ENCODE results near the gene AGBL4. TPM values are rescaled to one million over a fixed set of nuclear protein-coding genes. Genes with fewer than 3 reads are reported as not detected.

The AGBL4 gene
- polyA plus RNA-seq, 4 donors = 0.10 to 0.16 TPM; not detected in 2

- DNase-seq = no peak
- H3K4me3 ChIP-seq (ENCODE audit: low read depth in 1 of 3, low read length in 3 of 3) = no peak overlapping the region
- H3K9me3 ChIP-seq (ENCODE audit: control insufficient read depth in 2 of 2, insufficient read depth in 1 of 2, low read depth in 1 of 2, low read length in 1 of 2) = no peaks in the 10 kb centered on the region
- H3K36me3 ChIP-seq (ENCODE audit: control insufficient read depth in 3 of 3, insufficient read depth in 2 of 3, low read depth in 1 of 3, low read length in 3 of 3) = no peaks in the 10 kb centered on the region
- H3K27ac ChIP-seq (ENCODE audit: low read depth in 1 of 3, low read length in 2 of 3) = no peak overlapping the region
- no peak for FAIRE-seq
- peaks cover 0 to 14% (median 0%) of the 10 kb centered on the region in 3 donors for H3K27me3 ChIP-seq (ENCODE audit: control insufficient read depth in 3 of 3, insufficient read depth in 3 of 3, low read length in 3 of 3)
- H3K4me1 ChIP-seq (ENCODE audit: control insufficient read depth in 3 of 3, insufficient read depth in 2 of 3, low read depth in 1 of 3, low read length in 2 of 3) = peaks cover 0 to 5% (median 0%) of the 10 kb centered on the region in 3 donors
Observed at GRCh38 chr1:48829446-48829845, 1194.3 kb downstream of the AGBL4 start.

GRCh38 chr1:48823168-48823567 is 1200.6 kb downstream of the AGBL4 start:
- H3K27ac ChIP-seq (ENCODE audit: low read depth in 1 of 3, low read length in 2 of 3) = peak overlapping the region in 1 of 3 donors; percentile 0
- peaks cover 0 to 11% (median 0%) of the 10 kb centered on the region in 3 donors for H3K27me3 ChIP-seq (ENCODE audit: control insufficient read depth in 3 of 3, insufficient read depth in 3 of 3, low read length in 3 of 3)
- H3K36me3 ChIP-seq (ENCODE audit: control insufficient read depth in 3 of 3, insufficient read depth in 2 of 3, low read depth in 1 of 3, low read length in 3 of 3) = no peaks in the 10 kb centered on the region
- FAIRE-seq (no peak), DNase-seq (peak; percentile 83 to 92)
- no peak overlapping the region for H3K4me3 ChIP-seq (ENCODE audit: low read depth in 1 of 3, low read length in 3 of 3)
- peaks cover 2 to 11% (median 2%) of the 10 kb centered on the region in 3 donors for H3K4me1 ChIP-seq (ENCODE audit: control insufficient read depth in 3 of 3, insufficient read depth in 2 of 3, low read depth in 1 of 3, low read length in 2 of 3)
- no peaks in the 10 kb centered on the region for H3K9me3 ChIP-seq (ENCODE audit: control insufficient read depth in 2 of 2, insufficient read depth in 1 of 2, low read depth in 1 of 2, low read length in 1 of 2)

GRCh38 chr1:48820491-48820890 is 1203.3 kb downstream of the AGBL4 start:
- H3K27me3 ChIP-seq (ENCODE audit: control insufficient read depth in 3 of 3, insufficient read depth in 3 of 3, low read length in 3 of 3) = no peaks in the 10 kb centered on the region
- no peaks in the 10 kb centered on the region for H3K9me3 ChIP-seq (ENCODE audit: control insufficient read depth in 2 of 2, insufficient read depth in 1 of 2, low read depth in 1 of 2, low read length in 1 of 2)
- FAIRE-seq (no peak), DNase-seq (peak; percentile 46 to 78)
- H3K27ac ChIP-seq (ENCODE audit: low read depth in 1 of 3, low read length in 2 of 3) = no peak overlapping the region
- 28 to 70% (median 48%) methylated on average over 3 of the region's 3 CpGs for WGBS, 3 donors
- no peaks in the 10 kb centered on the region for H3K36me3 ChIP-seq (ENCODE audit: control insufficient read depth in 3 of 3, insufficient read depth in 2 of 3, low read depth in 1 of 3, low read length in 3 of 3)
- no peak overlapping the region for H3K4me3 ChIP-seq (ENCODE audit: low read depth in 1 of 3, low read length in 3 of 3)
- peaks cover 2 to 6% (median 2%) of the 10 kb centered on the region in 3 donors for H3K4me1 ChIP-seq (ENCODE audit: control insufficient read depth in 3 of 3, insufficient read depth in 2 of 3, low read depth in 1 of 3, low read length in 2 of 3)

GRCh38 chr1:48817505-48818114 is 1206.1 kb downstream of the AGBL4 start:
- peak; percentile 68 to 70 for DNase-seq
- FAIRE-seq = no peak
- H3K9me3 ChIP-seq (ENCODE audit: control insufficient read depth in 2 of 2, insufficient read depth in 1 of 2, low read depth in 1 of 2, low read length in 1 of 2) = no peaks in the 10 kb centered on the region
- no peaks in the 10 kb centered on the region for H3K36me3 ChIP-seq (ENCODE audit: control insufficient read depth in 3 of 3, insufficient read depth in 2 of 3, low read depth in 1 of 3, low read length in 3 of 3)
- H3K4me3 ChIP-seq (ENCODE audit: low read depth in 1 of 3, low read length in 3 of 3) = no peak overlapping the region
- H3K27me3 ChIP-seq (ENCODE audit: control insufficient read depth in 3 of 3, insufficient read depth in 3 of 3, low read length in 3 of 3) = no peaks in the 10 kb centered on the region
- 64 to 71% (median 65%) methylated on average over 4 of the region's 4 CpGs for WGBS, 3 donors
- H3K4me1 ChIP-seq (ENCODE audit: control insufficient read depth in 3 of 3, insufficient read depth in 2 of 3, low read depth in 1 of 3, low read length in 2 of 3) = peaks cover 1 to 2% (median 2%) of the 10 kb centered on the region in 3 donors
- no peak overlapping the region for H3K27ac ChIP-seq (ENCODE audit: low read depth in 1 of 3, low read length in 2 of 3)

GRCh38 chr1:48810740-48811139 is 1213.0 kb downstream of the AGBL4 start:
- Histone ChIP-seq H3K4me3 (ENCODE audit: low read depth in 1 of 3, low read length in 3 of 3) (no peak overlapping the region), H3K4me1 (ENCODE audit: control insufficient read depth in 3 of 3, insufficient read depth in 2 of 3, low read depth in 1 of 3, low read length in 2 of 3) (no peaks in the 10 kb centered on the region), H3K36me3 (ENCODE audit: control insufficient read depth in 3 of 3, insufficient read depth in 2 of 3, low read depth in 1 of 3, low read length in 3 of 3) (no peaks in the 10 kb centered on the region), H3K27me3 (ENCODE audit: control insufficient read depth in 3 of 3, insufficient read depth in 3 of 3, low read length in 3 of 3) (no peaks in the 10 kb centered on the region), H3K27ac (ENCODE audit: low read depth in 1 of 3, low read length in 2 of 3) (no peak overlapping the region), H3K9me3 (ENCODE audit: control insufficient read depth in 2 of 2, insufficient read depth in 1 of 2, low read depth in 1 of 2, low read length in 1 of 2) (no peaks in the 10 kb centered on the region)
- DNase-seq (no peak), FAIRE-seq (no peak)
- WGBS, 3 donors = 30 to 48% (median 42%) methylated on average over 4 of the region's 4 CpGs

GRCh38 chr1:48808496-48808895 is 1215.3 kb downstream of the AGBL4 start:
- no peaks in the 10 kb centered on the region for H3K9me3 ChIP-seq (ENCODE audit: control insufficient read depth in 2 of 2, insufficient read depth in 1 of 2, low read depth in 1 of 2, low read length in 1 of 2)
- no peaks in the 10 kb centered on the region for H3K36me3 ChIP-seq (ENCODE audit: control insufficient read depth in 3 of 3, insufficient read depth in 2 of 3, low read depth in 1 of 3, low read length in 3 of 3)
- DNase-seq (no peak), FAIRE-seq (no peak)
- H3K27ac ChIP-seq (ENCODE audit: low read depth in 1 of 3, low read length in 2 of 3) = no peak overlapping the region
- H3K4me3 ChIP-seq (ENCODE audit: low read depth in 1 of 3, low read length in 3 of 3) = no peak overlapping the region
- 42 to 64% (median 55%) methylated on average over 3 of the region's 3 CpGs for WGBS, 3 donors
- H3K27me3 ChIP-seq (ENCODE audit: control insufficient read depth in 3 of 3, insufficient read depth in 3 of 3, low read length in 3 of 3) = no peaks in the 10 kb centered on the region
- H3K4me1 ChIP-seq (ENCODE audit: control insufficient read depth in 3 of 3, insufficient read depth in 2 of 3, low read depth in 1 of 3, low read length in 2 of 3) = no peaks in the 10 kb centered on the region

- no peak for FAIRE-seq
- 50 to 60% (median 55%) methylated on average over 4 of the region's 4 CpGs for WGBS, 3 donors
- H3K4me1 ChIP-seq (ENCODE audit: control insufficient read depth in 3 of 3, insufficient read depth in 2 of 3, low read depth in 1 of 3, low read length in 2 of 3) = no peaks in the 10 kb centered on the region
Observed at GRCh38 chr1:48807554-48808260, 1216.0 kb downstream of the AGBL4 start.

GRCh38 chr1:48803474-48803873 is 1220.3 kb downstream of the AGBL4 start:
- FAIRE-seq = no peak
- Histone ChIP-seq H3K9me3 (ENCODE audit: control insufficient read depth in 2 of 2, insufficient read depth in 1 of 2, low read depth in 1 of 2, low read length in 1 of 2) (no peaks in the 10 kb centered on the region), H3K4me3 (ENCODE audit: low read depth in 1 of 3, low read length in 3 of 3) (no peak overlapping the region), H3K4me1 (ENCODE audit: control insufficient read depth in 3 of 3, insufficient read depth in 2 of 3, low read depth in 1 of 3, low read length in 2 of 3) (no peaks in the 10 kb centered on the region), H3K27me3 (ENCODE audit: control insufficient read depth in 3 of 3, insufficient read depth in 3 of 3, low read length in 3 of 3) (no peaks in the 10 kb centered on the region), H3K36me3 (ENCODE audit: control insufficient read depth in 3 of 3, insufficient read depth in 2 of 3, low read depth in 1 of 3, low read length in 3 of 3) (no peaks in the 10 kb centered on the region), H3K27ac (ENCODE audit: low read depth in 1 of 3, low read length in 2 of 3) (no peak overlapping the region)
- no peak for DNase-seq

More at GRCh38 chr1:48807554-48808260, 1216.0 kb downstream of the AGBL4 start:
- Histone ChIP-seq H3K27me3 (ENCODE audit: control insufficient read depth in 3 of 3, insufficient read depth in 3 of 3, low read length in 3 of 3) (no peaks in the 10 kb centered on the region), H3K27ac (ENCODE audit: low read depth in 1 of 3, low read length in 2 of 3) (no peak overlapping the region), H3K9me3 (ENCODE audit: control insufficient read depth in 2 of 2, insufficient read depth in 1 of 2, low read depth in 1 of 2, low read length in 1 of 2) (no peaks in the 10 kb centered on the region), H3K36me3 (ENCODE audit: control insufficient read depth in 3 of 3, insufficient read depth in 2 of 3, low read depth in 1 of 3, low read length in 3 of 3) (no peaks in the 10 kb centered on the region), H3K4me3 (ENCODE audit: low read depth in 1 of 3, low read length in 3 of 3) (no peak overlapping the region)
- DNase-seq = no peak
